A549 (cell line): ENCODE data around the gene SKA2.

Experiments
- CTCF ChIP-seq: fragments of >200 bp; sonication (Bioruptor Twin); formaldehyde crosslinking; IDR thresholded peaks from 3 replicates; pipeline ENCODE4 v1.5.1; 2016
- FOSL2 ChIP-seq, 2 experiments: fragments of 450-650 bp in 1 of 2; fragments of >200 bp in 1 of 2; sonication (Bioruptor Twin) in 1 of 2; formaldehyde crosslinking; IDR thresholded peaks; 2 replicates each; pipeline versions ENCODE4 v1.5.0 to v1.6.1; 2016 to 2020; ENCODE audit warnings: mild to moderate bottlenecking in 1 of 2, moderate library complexity in 1 of 2
- HEYL ChIP-seq: fragments of 250-450 bp; sonication (Bioruptor Pico); IDR thresholded peaks from 2 replicates; pipeline ENCODE4 v1.8.0; 2021; ENCODE audit warnings: mild to moderate bottlenecking, moderate library complexity
- MAFK ChIP-seq: fragments of 450-650 bp; IDR thresholded peaks from 2 replicates; pipeline ENCODE4 v1.6.1; 2014; ENCODE audit not compliant: partially characterized antibody
- MAZ ChIP-seq: fragments of 150-350 bp; IDR thresholded peaks from 2 replicates; pipeline ENCODE4 v1.6.1; 2014; ENCODE audit warnings: antibody characterized with exemption, low read depth, low read length, borderline replicate concordance
- PHF8 ChIP-seq: fragments of 200-600 bp; sonication (generic); IDR thresholded peaks from 2 replicates; pipeline ENCODE4 v1.6.1; 2016; ENCODE audit warnings: low read depth, mild to moderate bottlenecking, antibody characterized with exemption, moderate library complexity, borderline replicate concordance
- RARB ChIP-seq: fragments of 250-450 bp; sonication (Bioruptor Pico); IDR thresholded peaks from 2 replicates; pipeline ENCODE4 v1.8.0; 2021; ENCODE audit warnings: mild to moderate bottlenecking, moderate library complexity
- REST ChIP-seq: fragments of 200-600 bp; sonication (generic); IDR thresholded peaks from 2 replicates; pipeline ENCODE4 v1.6.1; 2016; ENCODE audit warnings: antibody characterized with exemption, mild to moderate bottlenecking, moderate library complexity
- RFX5 ChIP-seq: fragments of 450-650 bp; IDR thresholded peaks from 2 replicates; pipeline ENCODE4 v1.7.1; 2014; ENCODE audit warnings: antibody characterized with exemption, mild to moderate bottlenecking, moderate library complexity
- RNF2 ChIP-seq: fragments of 200-600 bp; sonication (generic); IDR thresholded peaks from 2 replicates; pipeline ENCODE4 v1.6.1; 2016; ENCODE audit warnings: low read depth, mild to moderate bottlenecking, antibody characterized with exemption, moderate library complexity, borderline replicate concordance

- TF ChIP-seq HEYL (CRISPR knock-in tag) (no peak), CTCF (no peak), RARB (no peak), PHF8 (no peak), REST (no peak), MAFK (no peak), RFX5 (no peak), MAZ (no peak), RNF2 (no peak), FOSL2 (IDR thresholded peaks at IDR 0.05) (no peak), FOSL2 (CRISPR knock-in tag; IDR thresholded peaks at IDR 0.05) (no peak)
Observed at GRCh38 chr17:59110973-59111372, 44.0 kb downstream of the SKA2 start.
